Fibroblast of gingiva (primary cell): Measurements from ENCODE around the gene ROPN1L.
"Not testable (repeated sequence)": the region's sequence is repeated elsewhere in the genome, so short reads cannot be mapped to it uniquely, and the experiment has no call there.

Experiments used
- DNase-seq: peaks from one replicate; pipeline ENCODE4 v3.0.0-alpha.2; 2011; ENCODE audit warnings: low read depth

Gene ROPN1L

DNA sequence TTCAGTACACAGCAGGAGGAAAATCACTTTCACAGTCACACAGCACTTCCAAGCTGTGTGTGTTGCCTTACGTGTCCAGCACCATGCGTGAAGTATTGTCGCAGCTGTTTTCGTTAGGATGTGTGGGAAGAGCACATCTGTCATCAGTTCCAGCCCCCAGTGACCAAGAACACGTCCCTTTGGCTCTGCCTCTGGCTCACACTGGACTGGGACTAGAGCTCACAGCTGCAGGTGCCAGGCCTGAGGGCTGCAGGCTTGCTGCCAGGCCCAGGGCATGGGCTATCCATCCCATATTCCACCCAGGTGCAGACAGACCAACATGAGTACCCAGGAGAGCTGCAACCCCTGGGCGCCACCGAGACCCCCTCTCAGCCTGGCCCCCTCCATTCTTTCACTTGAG, 61.6 kb downstream of the ROPN1L start:
- DNase-seq: no peak

DNA sequence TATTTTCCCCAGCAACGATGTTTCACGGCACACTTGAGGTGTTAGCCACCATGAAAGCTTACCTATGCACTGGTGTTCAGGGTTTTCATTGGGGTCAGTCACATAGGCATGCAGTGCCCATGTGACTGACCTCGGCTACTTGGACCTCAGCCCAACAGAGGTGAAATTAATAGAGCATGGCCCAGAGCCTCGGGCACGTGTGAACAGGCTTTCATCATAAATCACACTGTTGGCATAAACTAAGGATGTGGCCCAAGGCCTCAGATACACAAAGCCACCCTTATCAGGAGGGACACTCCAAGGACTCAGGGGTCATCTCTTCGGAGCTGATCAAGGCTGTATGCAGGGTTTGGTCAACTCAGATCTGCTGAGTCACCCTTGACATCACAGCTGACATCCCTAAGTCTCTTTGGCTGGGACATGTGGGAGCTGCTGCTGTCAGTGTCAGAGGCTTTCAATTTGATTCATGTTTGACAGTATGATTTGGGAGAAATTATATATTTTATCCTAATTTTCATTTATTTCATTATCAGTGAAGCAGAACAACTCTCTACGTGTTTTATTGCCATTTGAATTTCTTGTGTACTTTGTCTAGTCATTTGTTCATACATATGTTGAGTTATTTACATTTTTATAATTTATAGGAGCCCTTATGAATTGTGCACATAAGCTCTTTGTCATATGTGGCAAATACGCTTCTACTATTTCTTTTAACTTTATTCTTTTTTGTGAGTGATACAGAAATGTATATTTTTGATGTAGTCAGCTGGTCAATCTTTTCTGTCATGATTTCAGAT, 62.5 kb downstream of the ROPN1L start:
- DNase-seq: no peak

DNA sequence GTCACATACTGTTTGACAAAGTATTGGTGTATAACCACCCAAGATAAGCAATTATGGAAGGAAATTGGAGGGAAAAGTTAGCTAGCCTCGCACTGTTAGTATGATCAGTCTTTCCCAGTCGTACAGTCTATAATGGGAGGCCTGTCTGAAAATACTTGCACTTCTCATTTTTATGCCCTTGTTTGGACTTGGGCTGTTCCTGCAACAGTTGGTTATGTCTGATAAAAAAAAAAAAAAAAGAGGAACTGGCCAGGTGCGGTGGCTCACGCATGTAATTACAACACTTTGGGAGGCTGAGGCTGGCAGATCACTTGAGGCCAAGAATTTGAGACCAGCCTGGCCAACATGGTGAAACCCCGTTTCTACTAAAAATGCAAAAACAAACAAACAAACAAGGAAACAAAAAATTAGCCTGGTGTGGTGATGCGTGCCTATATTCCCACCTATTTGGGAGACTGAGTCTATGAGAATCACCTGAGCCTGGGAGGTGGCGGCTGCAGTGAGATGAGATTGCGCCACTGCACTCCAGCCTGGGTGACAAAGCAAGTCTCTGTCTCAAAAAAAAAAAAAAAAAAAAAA, 63.9 kb downstream of the ROPN1L start:
- DNase-seq: no peak

DNA sequence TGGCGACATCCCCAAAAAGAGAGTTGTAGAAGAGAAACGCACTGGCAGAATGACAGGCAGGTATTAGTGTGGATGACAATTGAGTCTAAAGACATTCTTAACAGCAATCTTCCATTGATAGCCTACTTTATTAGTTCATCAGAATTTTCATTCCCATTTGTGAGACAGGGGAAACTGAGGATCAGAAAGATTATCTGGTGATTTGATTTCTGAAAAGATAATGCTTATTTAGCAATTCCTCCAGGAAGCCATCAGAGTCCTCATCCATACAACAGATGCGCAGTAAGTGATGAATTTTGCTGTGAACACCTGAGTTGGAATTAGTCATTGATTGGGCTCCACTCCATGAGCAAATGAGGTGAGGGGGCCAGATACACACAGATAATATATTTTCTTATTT, 64.9 kb downstream of the ROPN1L start:
- no peak for DNase-seq

DNA sequence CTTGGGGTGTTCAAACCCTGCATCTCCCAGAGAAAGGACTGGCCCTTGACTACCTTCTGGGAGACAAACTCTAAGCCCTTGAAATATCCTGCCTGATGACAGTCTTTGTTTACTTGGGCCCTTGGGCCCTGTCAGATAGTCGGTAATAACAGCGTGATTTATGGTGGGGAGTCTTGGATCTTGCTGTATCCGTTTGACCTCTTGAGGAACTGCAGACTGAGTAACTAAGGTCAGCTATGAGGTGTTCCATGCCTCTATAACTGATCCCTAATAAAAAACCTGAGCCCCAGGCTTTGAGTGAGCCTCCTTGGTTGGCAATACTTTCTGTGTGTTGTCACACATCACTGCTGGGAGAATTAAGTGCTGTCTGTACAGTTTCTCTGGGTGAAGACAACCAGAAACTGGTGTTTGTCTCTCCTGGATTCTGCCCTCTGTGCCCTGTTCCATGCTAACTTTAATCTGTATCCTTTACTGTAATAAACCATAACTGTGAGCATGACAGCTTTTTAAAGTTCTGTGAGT, 66.0 kb downstream of the ROPN1L start:
- no peak for DNase-seq

DNA sequence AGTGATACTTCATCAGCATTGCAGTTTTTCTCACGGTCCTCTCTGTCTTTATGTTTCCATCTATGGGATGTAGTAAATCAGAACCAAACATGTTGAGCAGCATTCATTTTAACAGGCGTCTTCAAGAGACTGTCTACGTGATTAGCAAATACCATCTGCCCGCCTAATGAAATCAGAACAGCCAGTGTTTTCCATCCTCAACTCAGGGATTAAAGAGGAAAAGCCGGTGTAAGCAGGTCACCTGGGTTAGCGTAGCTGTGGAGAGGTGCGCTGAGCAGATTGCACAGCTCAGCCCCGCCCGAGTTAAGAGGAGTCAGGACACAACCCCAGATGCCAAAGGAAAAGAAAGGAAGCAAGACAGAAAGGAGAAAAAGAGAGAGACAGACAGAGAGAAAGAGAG, 67.9 kb downstream of the ROPN1L start:
- no peak for DNase-seq

DNA sequence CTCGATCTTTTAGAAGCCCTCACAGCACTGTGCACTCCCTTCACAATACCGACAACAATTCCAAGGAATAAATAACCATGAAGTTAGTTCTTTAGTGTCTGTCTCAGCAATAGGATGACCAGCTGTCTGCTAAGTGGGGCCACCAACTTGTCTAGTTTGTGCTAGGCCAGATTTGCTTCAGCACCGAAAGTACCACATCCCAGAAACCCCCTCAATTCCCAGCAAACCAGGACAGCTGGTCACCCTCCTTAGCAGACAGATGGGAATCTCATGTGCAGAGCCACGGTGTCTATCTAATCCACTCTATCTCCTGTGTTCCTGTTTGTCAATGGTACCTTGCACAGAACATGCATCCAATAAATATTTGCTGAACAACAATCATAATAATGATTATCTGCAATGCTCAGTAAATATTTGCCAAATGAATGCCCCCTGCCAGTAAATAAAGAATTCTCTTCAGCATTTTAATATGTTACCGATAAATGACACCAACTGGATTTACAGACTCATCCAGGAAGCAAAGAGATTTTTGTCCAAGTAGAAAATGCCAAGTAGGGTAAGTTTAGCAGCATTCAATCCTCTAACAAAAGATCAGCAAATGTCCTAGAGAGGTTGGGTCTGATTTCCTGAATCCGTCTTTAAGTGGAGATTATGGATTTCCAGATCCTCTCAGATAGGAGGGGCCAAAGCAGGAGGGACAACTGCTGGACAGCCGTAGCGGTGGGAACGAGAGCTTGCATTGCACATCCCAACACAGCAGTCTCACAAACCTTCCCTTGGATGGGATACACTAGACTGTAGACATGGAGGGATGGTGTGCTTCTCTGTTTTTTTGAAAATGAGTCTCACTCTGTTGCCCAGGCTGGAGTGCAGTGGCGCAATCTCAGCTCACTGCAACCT, 70.3 kb downstream of the ROPN1L start:
- DNase-seq: no peak

DNA sequence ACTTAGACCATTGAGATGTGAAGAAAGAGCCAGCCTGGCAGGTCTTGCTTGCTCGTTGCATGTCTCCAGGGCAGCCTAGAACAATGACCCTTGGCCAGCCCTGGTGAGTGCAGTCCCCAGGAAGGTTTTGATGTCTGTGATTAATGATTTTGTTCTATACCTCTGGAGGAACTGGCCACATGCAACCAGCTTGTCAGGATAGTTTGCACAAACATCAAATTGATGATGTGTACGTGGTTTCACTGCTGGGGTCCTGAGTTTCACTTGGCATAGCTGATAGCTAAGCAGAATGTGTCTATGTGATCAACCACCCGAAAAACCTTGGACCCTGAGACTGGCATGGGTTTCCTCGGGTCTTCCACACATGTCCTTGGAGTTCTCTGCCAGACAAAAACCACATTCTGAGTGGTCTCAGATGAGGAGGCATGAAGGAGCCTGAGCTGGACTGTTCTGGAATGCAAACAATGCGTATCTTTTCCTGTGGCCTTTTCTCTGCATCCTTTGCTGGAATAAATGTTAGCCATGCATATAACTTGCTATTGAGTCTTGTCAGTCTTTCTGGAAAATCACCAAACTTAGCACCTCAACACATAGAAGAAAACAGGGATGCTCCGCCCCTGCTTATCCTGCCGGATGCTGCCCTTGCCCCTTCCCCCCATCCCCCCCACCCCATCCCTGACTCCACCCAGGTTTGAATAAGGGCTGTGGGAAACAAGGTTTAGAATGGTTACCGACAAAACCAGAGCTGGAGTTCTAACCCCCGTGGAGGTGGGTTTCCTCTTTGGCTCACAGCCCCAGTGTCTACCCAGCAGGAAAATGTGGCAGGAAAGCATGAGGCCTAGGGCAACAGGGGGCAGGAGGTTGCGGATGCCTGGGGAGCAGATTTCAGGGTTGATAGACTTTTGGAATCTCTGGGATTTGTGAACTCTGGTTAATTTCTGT, 72.1 kb downstream of the ROPN1L start:
- peak; percentile 60 for DNase-seq

DNA sequence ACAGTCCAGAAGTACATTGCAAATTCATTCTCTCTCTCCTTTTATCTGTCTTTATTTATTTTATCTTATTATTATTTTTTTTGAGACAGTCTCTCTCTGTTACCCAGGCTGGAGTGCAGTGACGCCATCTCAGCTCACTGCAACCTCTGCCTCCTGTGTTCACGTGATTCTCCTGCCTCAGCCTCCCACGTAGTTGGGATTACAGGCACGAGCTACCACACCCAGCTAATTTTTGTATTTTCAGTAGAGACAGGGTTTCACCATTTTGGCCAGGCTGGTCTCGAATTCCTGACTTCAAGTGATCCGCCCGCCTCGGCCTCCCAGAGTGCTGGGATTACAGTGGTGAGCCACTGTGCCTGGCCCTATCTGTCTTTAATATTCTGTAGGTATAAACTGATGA, 72.9 kb downstream of the ROPN1L start:
- DNase-seq: not testable (repeated sequence)
